HG03469 (cell line): ENCODE data around the gene ZNF750.

ENCODE experiments used
- ATAC-seq: cut with Tn5 transposase; IDR thresholded peaks from one replicate; pipeline ENCODE4 v1.9.1; 2021; ENCODE audit warnings: mild to moderate bottlenecking, moderate library complexity, moderate number of reproducible peaks; ENCODE audit not compliant: unreplicated experiment

The ZNF750 gene

GRCh38 chr17:82860606-82861392 lies 21.0 kb upstream of the ZNF750 start:
- no peak for ATAC-seq

GRCh38 chr17:82859431-82860403 lies 19.9 kb upstream of the ZNF750 start:
- no peak for ATAC-seq

GRCh38 chr17:82858376-82859126 lies 18.7 kb upstream of the ZNF750 start:
- ATAC-seq: no peak

- no peak for ATAC-seq
These were observed 16.5 kb upstream of the ZNF750 start for GRCh38 chr17:82856361-82856760.

GRCh38 chr17:82854226-82854625 lies 14.4 kb upstream of the ZNF750 start:
- ATAC-seq: no peak

GRCh38 chr17:82851381-82851780 lies 11.6 kb upstream of the ZNF750 start:
- ATAC-seq: no peak

GRCh38 chr17:82849076-82849945 lies 9.5 kb upstream of the ZNF750 start:
- ATAC-seq: no peak

GRCh38 chr17:82848022-82848592 lies 8.3 kb upstream of the ZNF750 start:
- no peak for ATAC-seq

- no peak for ATAC-seq
These were observed 6.4 kb upstream of the ZNF750 start for GRCh38 chr17:82846061-82846691.

- ATAC-seq: no peak
These were observed 5.5 kb upstream of the ZNF750 start for GRCh38 chr17:82845163-82845807.

GRCh38 chr17:82844796-82845162 lies 5.0 kb upstream of the ZNF750 start:
- ATAC-seq: no peak

- ATAC-seq: no peak
These were observed 4.3 kb upstream of the ZNF750 start for GRCh38 chr17:82843904-82844680.

GRCh38 chr17:82841921-82842596 lies 2.2 kb upstream of the ZNF750 start:
- ATAC-seq: no peak

GRCh38 chr17:82840431-82840831 lies 609 bp upstream of the ZNF750 start:
- ATAC-seq: no peak

- no peak for ATAC-seq
These were observed 1.3 kb downstream of the ZNF750 start for GRCh38 chr17:82838386-82839063.

GRCh38 chr17:82837586-82838320 lies 2.1 kb downstream of the ZNF750 start:
- no peak for ATAC-seq
